Suppressor macrophage treated with lipopolysaccharide for 4 hours (primary cell): ENCODE measurements around the gene GOLGA8N.
"Not testable (repeated sequence)": the region's sequence is repeated elsewhere in the genome, so short reads cannot be mapped to it uniquely, and the experiment has no call there.

ENCODE experiments used
- DNase-seq: peaks from one replicate; pipeline ENCODE4 v3.0.0-alpha.2; 2020

The GOLGA8N gene

GRCh38 chr15:32593151-32593550 is at the start of gene GOLGA8N:
GOLGA8N (plus strand) TSS chr15:32593456.
- not testable (repeated sequence) for DNase-seq

- not testable (repeated sequence) for DNase-seq
These were observed 49.8 kb upstream of the GOLGA8N start for GRCh38 chr15:32543456-32543855.

GRCh38 chr15:32545129-32545528 is 48.1 kb upstream of the GOLGA8N start:
- not testable (repeated sequence) for DNase-seq

GRCh38 chr15:32554587-32554986 is 38.7 kb upstream of the GOLGA8N start:
- DNase-seq, result not testable (repeated sequence)

GRCh38 chr15:32562198-32562597 is 31.1 kb upstream of the GOLGA8N start:
- DNase-seq, result not testable (repeated sequence)

- not testable (repeated sequence) for DNase-seq
These were observed 24.3 kb upstream of the GOLGA8N start for GRCh38 chr15:32568988-32569387.

GRCh38 chr15:32578482-32578881 is 14.8 kb upstream of the GOLGA8N start:
- DNase-seq, result not testable (repeated sequence)

- not testable (repeated sequence) for DNase-seq
These were observed 7.4 kb upstream of the GOLGA8N start for GRCh38 chr15:32585844-32586243.

GRCh38 chr15:32609518-32609917 is 16.3 kb downstream of the GOLGA8N start:
- not testable (repeated sequence) for DNase-seq

- DNase-seq, result peak; percentile 27
These were observed 17.5 kb downstream of the GOLGA8N start for GRCh38 chr15:32610719-32611118.

GRCh38 chr15:32614712-32615050 is 21.4 kb downstream of the GOLGA8N start:
- not testable (repeated sequence) for DNase-seq

GRCh38 chr15:32615051-32615870 is 22.0 kb downstream of the GOLGA8N start, which contains the start of gene ARHGAP11A:
ARHGAP11A (plus strand) TSS chr15:32615504; CDS start chr15:32616212, 708 bp downstream.
- peak; percentile 92 for DNase-seq

- peak; percentile 17 for DNase-seq
These were observed 22.7 kb downstream of the GOLGA8N start for GRCh38 chr15:32615871-32616426.

GRCh38 chr15:32636410-32636809 is 43.2 kb downstream of the GOLGA8N start:
- DNase-seq, result no peak

- DNase-seq, result no peak
These were observed 43.8 kb downstream of the GOLGA8N start for GRCh38 chr15:32636908-32637567.

GRCh38 chr15:32637704-32638103 is 44.4 kb downstream of the GOLGA8N start:
- DNase-seq, result no peak

- no peak for DNase-seq
These were observed 48.3 kb downstream of the GOLGA8N start, which contains the start of gene SCG5 for GRCh38 chr15:32641517-32642059. SCG5 (plus strand) TSS chr15:32641710; CDS start chr15:32643593, 1,883 bp downstream.

GRCh38 chr15:32642667-32643435 is 49.6 kb downstream of the GOLGA8N start:
- DNase-seq, result no peak

- DNase-seq, result no peak
These were observed 50.7 kb downstream of the GOLGA8N start for GRCh38 chr15:32643907-32644445.

- no peak for DNase-seq
These were observed 53.0 kb downstream of the GOLGA8N start for GRCh38 chr15:32646291-32646690.

- DNase-seq, result no peak
These were observed 56.1 kb downstream of the GOLGA8N start for GRCh38 chr15:32649342-32649741.

GRCh38 chr15:32651229-32651837 is 58.1 kb downstream of the GOLGA8N start:
- peak; percentile 69 for DNase-seq
